ENCODE results near the gene SMIM27. TPM values are rescaled to one million over a fixed set of nuclear protein-coding genes. Genes with fewer than 3 reads are reported as not detected.

The SMIM27 gene
- total and polyA plus RNA-seq, 2 of the 8 experiments (the other 6 are each of a cell fraction or from before 2014, with no cell fraction given), result 3.6 to 18.1 TPM

- peak; percentile 68 to 77 for TF ChIP-seq RAD21 (IDR thresholded peaks at IDR 0.05 in 1 of 2, conservative IDR thresholded peaks at IDR 0.05 in 1 of 2; ENCODE audit: low read depth in 2 of 2, low read length in 2 of 2)
- no peak for TF ChIP-seq CHD2 (IDR thresholded peaks at IDR 0.05; ENCODE audit: low read length)
- TF ChIP-seq RBBP5 (IDR thresholded peaks at IDR 0.05; ENCODE audit: borderline replicate concordance, low read depth, low read length), result no peak
- TF ChIP-seq, protein P1, sequence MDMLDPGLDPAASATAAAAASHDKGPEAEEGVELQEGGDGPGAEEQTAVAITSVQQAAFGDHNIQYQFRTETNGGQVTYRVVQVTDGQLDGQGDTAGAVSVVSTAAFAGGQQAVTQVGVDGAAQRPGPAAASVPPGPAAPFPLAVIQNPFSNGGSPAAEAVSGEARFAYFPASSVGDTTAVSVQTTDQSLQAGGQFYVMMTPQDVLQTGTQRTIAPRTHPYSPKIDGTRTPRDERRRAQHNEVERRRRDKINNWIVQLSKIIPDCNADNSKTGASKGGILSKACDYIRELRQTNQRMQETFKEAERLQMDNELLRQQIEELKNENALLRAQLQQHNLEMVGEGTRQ (IDR thresholded peaks at IDR 0.05; ENCODE audit: low read length), result peak; percentile 71; the same call in 1 of the 2 replicates
- TF ChIP-seq MAFK (IDR thresholded peaks at IDR 0.05; ENCODE audit: low read depth, low read length), result no peak
- no peak for TF ChIP-seq SP2 (IDR thresholded peaks at IDR 0.05; ENCODE audit: low read length)
- no peak for TF ChIP-seq CEBPB (IDR thresholded peaks at IDR 0.05; ENCODE audit: low read depth, low read length)
- no peak; a peak in 1 of 4 replicates for TF ChIP-seq HDAC2 (IDR thresholded peaks at IDR 0.05; ENCODE audit: borderline replicate concordance in 1 of 2, low read depth in 2 of 2, low read length in 2 of 2)
- TF ChIP-seq KDM5A (IDR thresholded peaks at IDR 0.05; ENCODE audit: low read length), result no peak; the same call in 1 of the 2 replicates
Measured at GRCh38 chr9:32571969-32572899, 20.1 kb downstream of the SMIM27 start (continued).

All from H1 (cell line).